GM19468 (cell line): ENCODE results near the gene UCP2.
"Not testable (repeated sequence)": the region's sequence is repeated elsewhere in the genome, so short reads cannot be mapped to it uniquely, and the experiment has no call there.

Experiments
- ATAC-seq: cut with Tn5 transposase; IDR thresholded peaks from one replicate; pipeline ENCODE4 v1.9.1; 2021; ENCODE audit warnings: mild to moderate bottlenecking, moderate library complexity, moderate number of reproducible peaks; ENCODE audit not compliant: unreplicated experiment; ENCODE audit errors: extremely low read depth

The UCP2 gene

GRCh38 chr11:73949246-73949645 is 33.4 kb downstream of the UCP2 start:
- no peak for ATAC-seq

DNA sequence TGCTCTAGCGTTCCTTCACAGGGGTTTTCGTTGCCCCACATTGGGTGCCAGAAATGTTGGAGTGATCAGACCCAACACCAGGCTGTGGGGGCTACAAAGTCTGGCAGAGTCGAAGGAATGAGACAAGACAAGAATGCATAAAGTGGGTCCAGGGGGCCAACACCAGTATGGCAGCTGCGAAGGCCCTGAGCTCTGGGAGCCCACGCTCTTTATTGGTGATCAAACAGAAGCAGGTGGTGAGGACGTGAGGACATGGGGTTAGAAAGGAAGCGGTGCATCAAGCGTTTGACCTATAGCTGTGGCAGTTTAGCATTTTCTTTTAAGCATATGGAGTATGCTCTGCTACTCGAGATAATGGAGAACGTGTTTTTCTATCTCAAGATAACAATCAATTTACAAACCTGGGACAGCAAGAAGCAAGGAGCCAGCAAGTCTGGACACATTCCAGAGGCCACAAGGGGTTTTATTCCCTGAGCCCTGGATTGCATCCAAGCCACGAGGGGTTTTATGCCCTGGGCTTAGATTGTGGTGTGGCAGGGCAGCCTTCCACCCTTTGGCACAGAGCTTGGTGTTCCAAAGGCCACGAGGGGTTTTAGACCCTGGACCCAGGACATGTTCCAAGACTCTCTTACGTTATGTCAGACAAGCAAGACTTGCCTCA is 35.7 kb downstream of the UCP2 start:
- ATAC-seq = no peak

- ATAC-seq = no peak
These were observed 37.2 kb downstream of the UCP2 start for GRCh38 chr11:73945396-73945795.

- ATAC-seq = no peak
These were observed 37.7 kb downstream of the UCP2 start for GRCh38 chr11:73944901-73945300.

DNA sequence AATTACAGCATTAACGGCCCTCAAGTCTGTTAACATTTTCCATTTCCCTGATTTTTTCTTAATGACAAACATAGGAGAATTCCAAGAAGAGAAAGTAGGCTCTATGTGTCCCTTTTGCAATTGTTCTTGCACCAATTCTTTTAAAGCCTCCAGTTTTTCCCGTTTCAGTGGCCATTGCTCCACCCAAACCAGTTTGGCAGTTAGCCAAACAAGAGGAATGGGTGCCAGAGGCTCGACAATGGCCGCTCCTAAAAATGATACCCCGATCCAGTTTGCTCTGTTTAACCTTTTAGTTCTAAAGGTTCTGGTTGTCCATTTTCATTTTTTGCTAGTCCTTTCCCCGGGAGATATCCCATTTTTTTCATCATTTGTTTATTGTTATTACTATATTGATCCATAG is 38.6 kb downstream of the UCP2 start:
- no peak for ATAC-seq

GRCh38 chr11:73942010-73942409 is 40.6 kb downstream of the UCP2 start:
- ATAC-seq = no peak

DNA sequence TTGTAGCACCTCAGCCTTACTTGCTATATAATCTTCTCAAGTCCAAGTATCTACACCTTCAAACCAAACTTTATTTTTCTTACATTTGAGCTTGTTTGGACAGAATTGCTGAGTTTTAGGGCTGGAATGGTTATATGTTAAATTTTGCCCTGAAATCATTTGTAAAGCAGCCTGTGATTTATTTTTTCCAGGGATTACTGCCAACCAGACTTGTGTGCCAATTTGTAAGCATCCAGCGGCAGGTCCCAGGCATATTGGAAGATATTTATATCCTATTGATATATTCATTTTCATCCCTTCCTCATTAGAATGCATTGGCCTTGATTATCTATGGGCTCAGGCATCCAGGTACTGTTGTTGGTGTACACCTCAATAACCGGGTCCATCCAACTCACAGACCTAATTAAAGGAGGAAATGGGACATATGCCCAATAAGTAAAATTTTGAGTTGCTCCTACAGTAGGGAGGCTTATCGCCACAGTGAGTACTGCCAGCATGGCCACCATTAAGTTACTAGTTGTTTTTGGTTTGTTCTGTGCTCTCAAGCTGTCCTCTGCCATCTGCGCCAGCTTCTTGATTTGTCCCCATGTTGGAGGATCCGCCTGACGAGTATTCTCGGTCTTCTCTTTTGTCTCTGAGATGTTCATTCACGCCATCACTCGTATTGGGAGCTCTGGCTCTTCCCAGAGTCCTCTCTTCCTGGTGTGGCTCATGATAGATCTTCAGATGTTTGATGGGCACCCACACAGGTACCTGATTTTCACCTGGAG is 41.7 kb downstream of the UCP2 start:
- no peak for ATAC-seq

- ATAC-seq = no peak
These were observed 43.5 kb downstream of the UCP2 start for GRCh38 chr11:73939096-73939495.

DNA sequence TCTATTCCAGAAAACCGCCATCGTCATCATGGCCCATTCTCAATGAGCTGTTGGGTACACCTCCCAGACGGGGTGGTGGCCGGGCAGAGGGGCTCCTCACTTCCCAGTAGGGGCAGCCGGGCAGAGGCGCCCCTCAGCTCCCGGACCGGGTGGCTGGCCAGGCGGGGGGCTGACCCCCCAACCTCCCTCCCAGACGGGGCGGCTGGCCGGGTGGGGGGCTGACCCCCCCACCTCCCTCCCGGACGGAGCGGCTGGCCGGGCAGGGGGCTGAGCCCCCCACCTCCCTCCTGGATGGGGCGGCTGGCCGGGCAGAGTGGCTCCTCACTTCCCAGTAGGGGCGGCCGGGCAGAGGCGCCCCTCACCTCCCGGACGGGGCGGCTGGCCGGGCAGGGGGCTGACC is 46.6 kb downstream of the UCP2 start:
- not testable (repeated sequence) for ATAC-seq

GRCh38 chr11:73932781-73933180 is 49.9 kb downstream of the UCP2 start:
- no peak for ATAC-seq

GRCh38 chr11:73931951-73932350 is 50.7 kb downstream of the UCP2 start:
- no peak for ATAC-seq

DNA sequence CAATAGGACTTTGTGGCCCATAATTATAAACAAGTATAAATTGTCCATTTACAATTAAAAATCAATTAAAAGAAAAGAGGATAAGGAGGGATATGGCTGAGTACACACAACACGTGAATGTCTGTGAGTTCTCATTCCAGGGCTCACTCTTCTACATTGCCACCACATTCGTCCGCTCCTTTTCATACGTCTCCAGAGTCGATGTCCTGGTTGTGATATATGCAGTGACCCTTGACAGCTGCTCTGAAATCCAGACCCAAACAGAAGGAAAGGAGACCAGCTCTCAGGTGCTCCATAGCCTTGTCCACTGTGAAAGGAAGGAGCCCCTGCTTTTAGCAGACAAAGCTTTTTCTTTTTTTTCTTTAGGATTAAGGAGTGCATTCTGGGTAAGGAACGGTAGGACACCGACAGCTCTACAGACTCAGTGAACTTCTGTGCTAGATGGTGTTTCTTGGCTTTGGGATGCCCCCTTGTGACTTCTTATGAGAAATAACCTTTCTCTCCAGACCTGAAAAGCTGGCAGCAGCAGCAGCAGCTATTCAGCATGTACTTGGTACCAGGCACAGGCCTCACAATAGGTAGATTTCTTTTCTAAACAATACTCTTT is 51.5 kb downstream of the UCP2 start:
- no peak for ATAC-seq

DNA sequence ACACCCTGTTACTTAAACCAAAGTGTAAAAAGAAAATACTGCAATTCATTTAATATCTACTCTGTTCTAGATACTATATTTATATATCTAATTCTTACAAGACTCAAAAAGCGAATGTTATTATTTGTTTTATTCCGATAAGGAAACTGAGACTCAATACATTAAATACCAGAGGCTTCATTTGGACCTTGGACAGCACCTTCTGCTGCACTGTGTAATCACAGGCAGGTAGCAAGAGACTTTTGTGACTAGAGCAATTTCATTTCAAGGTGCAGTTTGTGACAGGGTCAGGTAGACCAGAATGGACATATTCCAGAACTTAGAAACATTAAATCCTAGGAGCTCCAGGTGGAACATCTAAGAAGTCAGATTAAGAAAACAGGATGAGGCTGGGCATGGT is 53.3 kb downstream of the UCP2 start:
- ATAC-seq = no peak
